H1 (cell line): ENCODE results near the gene PTBP1. TPM values are rescaled to one million over a fixed set of nuclear protein-coding genes. Genes with fewer than 3 reads are reported as not detected.

Experiments used
- ATF2 ChIP-seq: IDR thresholded peaks from 2 replicates; pipeline ENCODE4 v1.6.1; 2012; ENCODE audit warnings: low read length, inconsistent platforms
- CTCF ChIP-seq, 3 experiments: IDR thresholded peaks; 1 replicate in 2 of 3; 2 replicates in 1 of 3; pipeline versions ENCODE4 v1.5.1 to v1.6.1; 2011; ENCODE audit warnings: low read length in 3 of 3, mild to moderate bottlenecking in 3 of 3, inconsistent platforms in 2 of 3, low read depth in 1 of 3, moderate library complexity in 1 of 3; ENCODE audit not compliant: insufficient read depth in 1 of 3; ENCODE audit errors: control extremely low read depth in 1 of 3
- E2F6 ChIP-seq: IDR thresholded peaks from 2 replicates; pipeline ENCODE4 v1.6.1; 2012; ENCODE audit warnings: inconsistent platforms
- HDAC2 ChIP-seq, 2 experiments: fragments of 300-600 bp in 1 of 2; sonication (generic) in 1 of 2; IDR thresholded peaks; 2 replicates each; pipeline ENCODE4 v1.6.1; 2011 to 2012; ENCODE audit warnings: low read depth in 2 of 2, low read length in 2 of 2, mild to moderate bottlenecking in 2 of 2, moderate library complexity in 2 of 2, borderline replicate concordance in 1 of 2, inconsistent platforms in 1 of 2
- RXRA ChIP-seq: IDR thresholded peaks from 2 replicates; pipeline ENCODE4 v1.6.1; 2011; ENCODE audit warnings: low read depth, mild to moderate bottlenecking, low read length, moderate library complexity; ENCODE audit not compliant: insufficient read depth
- polyA plus RNA-seq, 7 experiments: library from polyadenylated mRNA; depleted of rRNA in 3 of 7; stranded (reverse) in 5 of 7; unstranded in 2 of 7; fragments of >200 nt in 5 of 7; fragments of 200-250 nt in 2 of 7; gene quantifications; 1 replicate in 5 of 7; 2 replicates in 1 of 7; 4 replicates in 1 of 7; pipeline versions ENCODE4 v1.2.1 to v1.2.3, GENCODE V29; 2011 to 2013; ENCODE audit warnings: missing spikeins in 2 of 7, mixed read lengths in 2 of 7
- total RNA-seq: library from RNA; stranded (reverse); fragmentation: NEBNext Ultra II Directional; extraction: Animal tissue kit (Norgen Biotek cat#: 25700); gene quantifications from 2 replicates; pipeline ENCODE4 v1.2.1, GENCODE V29; 2021

PTBP1 gene
- total and polyA plus RNA-seq, 2 of the 8 experiments (the other 6 are each of a cell fraction or from before 2014, with no cell fraction given) = 528 to 888 TPM

GRCh38 chr19:845707-846521 lies 48.7 kb downstream of the PTBP1 start (continued):
- no peak for TF ChIP-seq ATF2
- TF ChIP-seq HDAC2 (IDR thresholded peaks at IDR 0.05; ENCODE audit: borderline replicate concordance in 1 of 2, low read depth in 2 of 2, low read length in 2 of 2) = no peak
- no peak for TF ChIP-seq RXRA
- TF ChIP-seq E2F6 = no peak
- no peak for TF ChIP-seq CTCF (IDR thresholded peaks at IDR 0.05; ENCODE audit: control extremely low read depth in 1 of 3, insufficient read depth in 1 of 3, low read depth in 1 of 3, low read length in 3 of 3)
- TF ChIP-seq, all 59 proteins: peak for 0
